GM19324 (cell line): ENCODE measurements around the gene GARIN1A.
"Not testable (repeated sequence)": the region's sequence is repeated elsewhere in the genome, so short reads cannot be mapped to it uniquely, and the experiment has no call there.

Experiments used
- ATAC-seq: cut with Tn5 transposase; IDR thresholded peaks from one replicate; pipeline ENCODE4 v1.9.1; 2021; ENCODE audit warnings: mild to moderate bottlenecking, moderate library complexity; ENCODE audit not compliant: unreplicated experiment, low FRiP score

Gene GARIN1A

DNA sequence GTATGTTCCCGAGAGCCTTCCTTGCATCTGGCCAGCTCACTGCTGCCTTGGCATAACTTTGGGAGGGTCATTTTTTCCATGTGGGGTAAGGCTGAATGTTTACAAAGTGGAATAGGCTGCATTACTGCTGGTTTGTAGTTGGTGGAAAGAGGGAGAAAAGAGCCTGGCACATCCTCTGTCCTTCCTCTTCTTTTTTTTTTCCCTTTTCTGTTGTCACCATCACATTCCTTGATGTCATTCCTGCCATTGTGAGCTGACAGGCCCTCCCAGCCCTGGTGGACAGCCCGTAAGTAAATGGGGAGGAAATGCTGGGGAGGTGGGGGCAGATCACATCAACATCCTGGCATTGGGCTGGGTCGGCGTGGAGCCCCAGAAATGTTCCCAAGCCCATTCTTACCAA, at the start of gene GARIN1A:
TSS of gene GARIN1A (plus strand) at position 301 of the 400 bp plus-strand sequence. CDS start 106 bp downstream, outside the sequence.
- ATAC-seq, result no peak

DNA sequence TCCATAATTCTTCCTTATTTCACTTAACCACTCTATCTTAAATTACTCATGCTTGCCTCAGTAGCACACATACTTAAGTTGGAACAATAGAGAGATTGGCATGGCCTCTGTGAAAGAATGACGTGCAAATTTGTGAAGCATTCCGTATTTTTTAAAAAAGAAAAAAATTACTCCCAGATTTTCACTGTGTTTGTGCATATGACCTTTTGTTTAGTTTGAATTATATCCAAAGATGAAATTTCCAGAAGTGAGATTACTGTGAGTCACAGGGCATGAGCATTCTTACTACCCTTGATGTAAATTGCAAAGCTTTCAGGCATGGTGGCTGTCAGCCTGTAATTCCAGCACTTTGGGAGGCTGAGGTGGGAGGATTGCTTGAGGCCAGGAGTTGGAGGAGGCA, 45.0 kb upstream of the GARIN1A start:
- ATAC-seq, result not testable (repeated sequence)

DNA sequence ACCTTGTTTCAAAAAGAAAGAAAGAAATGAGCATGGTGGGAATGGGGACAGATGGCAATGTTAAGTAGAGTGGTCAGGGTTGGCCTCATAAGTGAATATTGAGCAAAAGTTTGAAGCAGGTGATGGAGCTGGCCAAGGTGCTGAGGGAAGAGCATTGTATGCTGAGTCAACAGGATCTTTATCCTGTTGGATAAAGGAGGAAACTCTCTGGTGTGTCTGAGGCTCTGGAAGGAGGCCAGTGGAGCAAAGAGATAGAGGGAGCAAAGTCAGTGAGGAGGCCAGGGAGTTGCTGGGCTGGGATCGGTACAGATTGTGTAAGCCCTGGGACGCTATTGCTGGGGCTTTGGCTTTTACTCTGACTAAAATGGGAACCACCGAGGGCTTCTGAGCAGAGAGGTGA, 38.2 kb upstream of the GARIN1A start:
- ATAC-seq, result not testable (repeated sequence)

GRCh38 chr7:128645206-128645605, 26.9 kb upstream of the GARIN1A start:
- ATAC-seq, result not testable (repeated sequence)

- not testable (repeated sequence) for ATAC-seq
Measured at GRCh38 chr7:128645844-128646243, 26.2 kb upstream of the GARIN1A start.

- not testable (repeated sequence) for ATAC-seq
Measured at GRCh38 chr7:128646877-128647276, 25.2 kb upstream of the GARIN1A start.

GRCh38 chr7:128651096-128651495, 21.0 kb upstream of the GARIN1A start:
- ATAC-seq, result not testable (repeated sequence)

- ATAC-seq, result not testable (repeated sequence)
Measured at GRCh38 chr7:128652606-128653005, 19.5 kb upstream of the GARIN1A start.

DNA sequence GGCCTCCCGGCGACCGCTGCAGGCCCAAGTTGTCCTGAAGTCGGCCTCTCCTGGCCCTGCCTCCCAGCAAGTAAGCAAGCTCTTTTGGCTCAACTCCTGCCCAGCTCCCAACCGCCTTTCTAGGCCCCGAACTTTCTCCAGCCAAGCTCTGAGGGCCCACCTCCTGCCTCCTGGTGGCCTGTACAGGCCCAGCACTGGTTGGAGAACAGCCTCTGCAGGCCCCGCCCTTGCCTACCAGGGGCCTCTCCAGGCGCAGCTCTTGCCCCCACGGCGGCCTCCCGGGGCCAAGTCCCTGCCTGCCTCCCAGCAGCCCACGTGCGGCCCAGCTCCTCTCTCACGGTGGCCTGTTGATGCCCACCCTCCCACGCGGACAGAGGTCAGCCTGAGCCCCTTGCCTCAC, 18.9 kb upstream of the GARIN1A start:
- not testable (repeated sequence) for ATAC-seq

DNA sequence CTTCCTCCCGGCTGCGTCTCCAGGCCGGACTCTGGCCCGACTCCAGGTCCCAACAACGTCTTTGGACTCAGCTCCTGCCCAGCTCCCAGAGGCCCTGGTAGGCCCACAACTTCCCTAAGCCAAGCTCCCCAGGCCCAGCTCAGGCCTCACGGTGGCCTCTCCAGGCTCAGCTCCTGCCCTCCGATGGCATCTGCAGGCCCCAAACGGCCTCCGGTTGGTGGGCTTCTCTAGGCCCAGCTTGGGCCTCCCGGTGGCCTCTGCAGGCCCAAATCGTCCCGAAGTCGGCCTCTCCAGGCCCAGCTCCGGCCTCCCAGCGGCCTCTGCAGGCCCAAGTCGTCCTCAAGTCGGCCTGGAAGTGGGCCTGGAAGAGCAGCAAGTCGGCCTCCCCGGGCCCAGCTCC, 18.0 kb upstream of the GARIN1A start:
- ATAC-seq, result not testable (repeated sequence)

DNA sequence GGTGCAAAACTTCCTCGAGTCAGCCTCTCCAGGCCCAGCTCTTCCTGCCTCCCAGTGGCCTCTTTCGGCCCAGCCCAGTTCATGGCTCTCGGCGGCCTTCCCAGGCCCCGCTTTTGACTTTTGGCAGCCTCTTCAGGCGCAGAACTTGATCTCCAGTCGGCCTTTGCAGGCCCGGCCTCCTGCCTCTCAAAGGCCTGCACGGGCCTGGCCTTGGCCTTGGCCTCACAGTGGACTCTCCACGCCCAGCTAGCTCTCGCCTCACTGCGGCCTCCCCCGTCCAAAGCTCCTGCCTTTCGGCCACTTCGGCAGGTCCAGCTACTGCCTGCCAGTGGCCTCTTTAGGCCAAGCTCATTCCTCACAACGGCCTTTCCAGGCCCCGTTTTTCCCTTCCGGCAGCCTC, 17.6 kb upstream of the GARIN1A start:
- ATAC-seq, result not testable (repeated sequence)

GRCh38 chr7:128658428-128658827, 13.7 kb upstream of the GARIN1A start:
- not testable (repeated sequence) for ATAC-seq

DNA sequence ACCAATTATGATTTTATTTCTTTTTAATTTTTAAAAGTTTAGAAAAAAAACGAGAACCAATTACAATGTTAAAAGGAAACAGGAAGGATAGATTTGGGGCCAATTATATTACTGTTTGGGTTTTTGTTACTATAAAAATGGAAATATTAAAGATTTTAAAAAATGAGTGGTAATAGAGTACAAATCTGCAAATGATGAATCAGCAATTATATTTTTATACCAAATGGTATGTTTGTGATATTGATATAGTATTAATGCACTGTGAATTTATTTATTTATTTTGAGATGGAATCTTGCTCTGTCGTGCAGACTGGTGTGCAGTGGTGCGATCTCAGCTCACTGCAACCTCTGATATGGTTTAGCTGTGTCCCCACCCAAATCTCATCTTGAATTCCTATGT, 11.5 kb upstream of the GARIN1A start:
- no peak for ATAC-seq

DNA sequence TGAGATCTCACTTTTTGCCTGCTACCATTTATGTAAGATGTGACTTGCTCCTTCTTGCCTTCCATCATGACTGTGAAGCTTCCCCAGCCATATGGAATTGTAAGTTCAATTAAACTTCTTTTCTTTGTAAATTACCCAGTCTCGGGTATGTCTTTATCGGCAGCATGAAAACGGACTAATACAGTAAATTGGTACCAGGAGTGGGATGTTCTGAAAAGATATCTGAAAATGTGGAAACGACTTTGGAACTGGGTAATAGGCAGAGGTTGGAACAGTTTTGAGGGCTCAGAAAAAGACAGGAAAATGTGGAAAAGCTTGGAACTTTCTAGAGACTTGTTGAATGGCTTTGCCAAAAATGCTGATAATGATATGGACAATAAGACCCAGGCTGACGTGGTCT, 10.6 kb upstream of the GARIN1A start:
- ATAC-seq, result no peak

GRCh38 chr7:128662091-128662490, 10.0 kb upstream of the GARIN1A start:
- ATAC-seq, result no peak

- not testable (repeated sequence) for ATAC-seq
Measured at GRCh38 chr7:128663223-128663622, 8.9 kb upstream of the GARIN1A start.

- no peak for ATAC-seq
Measured at GRCh38 chr7:128665057-128665456, 7.0 kb upstream of the GARIN1A start.

DNA sequence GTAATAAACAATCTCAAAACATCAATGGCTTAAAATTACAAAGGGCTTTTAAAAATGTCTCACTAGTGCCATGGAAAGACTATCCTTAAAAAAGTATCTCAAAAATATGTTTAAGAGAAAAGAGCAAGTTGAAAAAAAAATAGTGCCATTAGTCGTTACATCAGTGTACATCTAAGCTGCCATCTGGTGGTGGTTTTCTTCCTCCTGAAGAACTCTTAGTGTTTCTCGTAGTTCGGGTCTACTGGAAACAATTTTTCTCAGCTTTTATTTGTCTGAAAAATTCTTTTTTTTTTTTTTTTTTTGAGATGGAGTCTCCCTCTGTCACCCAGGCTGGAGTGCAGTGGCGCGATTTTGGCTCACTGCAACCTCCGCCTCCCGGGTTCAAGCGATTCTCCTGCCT, 5.9 kb upstream of the GARIN1A start:
- ATAC-seq, result no peak

GRCh38 chr7:128672927-128673517, 930 bp downstream of the GARIN1A start:
- ATAC-seq, result no peak

DNA sequence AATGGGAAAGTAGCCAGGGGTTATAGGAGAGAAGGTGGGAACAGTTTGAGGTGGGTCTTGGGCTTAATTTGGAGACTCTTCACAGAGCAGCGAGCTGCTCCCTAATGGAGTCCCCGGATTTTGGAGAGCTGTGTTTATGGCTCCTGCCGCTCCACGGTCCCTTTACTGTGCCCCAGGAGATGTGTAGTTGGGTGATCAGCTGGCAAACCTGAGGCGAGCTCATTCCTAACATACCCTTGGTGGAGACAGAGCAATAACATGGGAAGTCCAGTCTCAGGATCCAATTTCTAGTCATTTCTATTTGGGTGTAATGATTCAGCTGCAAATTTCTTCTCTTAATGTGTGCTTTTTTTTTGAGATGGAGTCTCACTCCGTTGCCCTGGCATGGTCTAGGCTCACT, 1.5 kb downstream of the GARIN1A start:
- no peak for ATAC-seq

DNA sequence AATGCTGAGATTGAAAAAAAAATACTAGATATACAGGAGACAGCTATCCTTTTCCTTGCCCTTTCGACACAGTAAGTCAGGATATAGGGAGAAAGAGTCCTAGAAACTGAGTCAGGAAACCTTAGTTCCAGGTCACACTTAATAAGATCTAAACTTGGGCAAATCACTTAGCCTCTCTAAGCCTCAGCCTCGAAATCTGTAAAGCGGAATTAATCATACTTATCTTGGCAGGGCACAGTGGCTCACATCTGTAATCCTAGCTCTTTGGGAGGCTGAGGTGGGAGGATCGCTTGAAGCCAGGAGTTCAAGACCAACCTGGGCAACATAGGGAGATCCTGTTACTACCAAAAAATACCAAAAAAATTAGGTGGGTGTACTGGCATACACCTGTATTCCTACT, 4.6 kb downstream of the GARIN1A start:
- ATAC-seq, result no peak

- ATAC-seq, result no peak
Measured at GRCh38 chr7:128679920-128680319, 7.8 kb downstream of the GARIN1A start.
